A673 (cell line): ENCODE results near the gene IRX3.

Source experiments
- EZH2 ChIP-seq: fragments of 200-600 bp; sonication (generic); IDR thresholded peaks from 2 replicates; pipeline ENCODE4 v1.6.1; 2017; ENCODE audit warnings: borderline replicate concordance, low read depth, mild to moderate bottlenecking, mixed read lengths, antibody characterized with exemption, low read length; ENCODE audit not compliant: poor library complexity, severe bottlenecking
- TF ChIP-seq, protein P1 (sequence below): fragments of 300-800, 200-600 bp; sonication (generic); conservative IDR thresholded peaks from 2 replicates; pipeline ENCODE4 v1.5.1; 2017; ENCODE audit warnings: low read depth, mild to moderate bottlenecking, antibody characterized with exemption, low read length, moderate library complexity, mixed read lengths

DNA sequence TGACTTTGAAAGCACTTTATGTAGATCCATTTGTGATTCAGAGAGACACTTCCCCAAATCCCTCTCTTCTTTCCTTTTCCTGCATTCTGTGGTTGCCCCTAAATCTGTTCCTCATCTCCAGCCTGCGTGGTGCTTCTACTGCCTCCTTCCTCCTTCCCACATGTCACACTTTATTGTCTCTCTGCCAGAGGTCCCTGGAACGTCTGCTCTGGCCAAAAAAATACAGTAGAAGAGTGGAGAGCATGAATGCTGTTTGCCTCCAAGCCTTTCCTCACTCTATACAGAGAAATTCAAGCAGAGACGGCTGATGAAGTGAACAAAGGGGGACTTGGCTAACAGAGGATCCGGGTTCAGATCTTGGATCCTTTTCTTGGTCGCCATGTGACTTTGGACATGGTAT is 22.8 kb upstream of the IRX3 start:
- TF ChIP-seq, protein P1, sequence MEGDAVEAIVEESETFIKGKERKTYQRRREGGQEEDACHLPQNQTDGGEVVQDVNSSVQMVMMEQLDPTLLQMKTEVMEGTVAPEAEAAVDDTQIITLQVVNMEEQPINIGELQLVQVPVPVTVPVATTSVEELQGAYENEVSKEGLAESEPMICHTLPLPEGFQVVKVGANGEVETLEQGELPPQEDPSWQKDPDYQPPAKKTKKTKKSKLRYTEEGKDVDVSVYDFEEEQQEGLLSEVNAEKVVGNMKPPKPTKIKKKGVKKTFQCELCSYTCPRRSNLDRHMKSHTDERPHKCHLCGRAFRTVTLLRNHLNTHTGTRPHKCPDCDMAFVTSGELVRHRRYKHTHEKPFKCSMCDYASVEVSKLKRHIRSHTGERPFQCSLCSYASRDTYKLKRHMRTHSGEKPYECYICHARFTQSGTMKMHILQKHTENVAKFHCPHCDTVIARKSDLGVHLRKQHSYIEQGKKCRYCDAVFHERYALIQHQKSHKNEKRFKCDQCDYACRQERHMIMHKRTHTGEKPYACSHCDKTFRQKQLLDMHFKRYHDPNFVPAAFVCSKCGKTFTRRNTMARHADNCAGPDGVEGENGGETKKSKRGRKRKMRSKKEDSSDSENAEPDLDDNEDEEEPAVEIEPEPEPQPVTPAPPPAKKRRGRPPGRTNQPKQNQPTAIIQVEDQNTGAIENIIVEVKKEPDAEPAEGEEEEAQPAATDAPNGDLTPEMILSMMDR, result no peak
- TF ChIP-seq EZH2, result no peak
